A673 (cell line): ENCODE results near the gene ESR1.

Source experiments
- EZH2 ChIP-seq: fragments of 200-600 bp; sonication (generic); IDR thresholded peaks from 2 replicates; pipeline ENCODE4 v1.6.1; 2017; ENCODE audit warnings: borderline replicate concordance, low read depth, mild to moderate bottlenecking, mixed read lengths, antibody characterized with exemption, low read length; ENCODE audit not compliant: poor library complexity, severe bottlenecking
- TF ChIP-seq, protein P1 (sequence below): fragments of 300-800, 200-600 bp; sonication (generic); conservative IDR thresholded peaks from 2 replicates; pipeline ENCODE4 v1.5.1; 2017; ENCODE audit warnings: low read depth, mild to moderate bottlenecking, antibody characterized with exemption, low read length, moderate library complexity, mixed read lengths

DNA sequence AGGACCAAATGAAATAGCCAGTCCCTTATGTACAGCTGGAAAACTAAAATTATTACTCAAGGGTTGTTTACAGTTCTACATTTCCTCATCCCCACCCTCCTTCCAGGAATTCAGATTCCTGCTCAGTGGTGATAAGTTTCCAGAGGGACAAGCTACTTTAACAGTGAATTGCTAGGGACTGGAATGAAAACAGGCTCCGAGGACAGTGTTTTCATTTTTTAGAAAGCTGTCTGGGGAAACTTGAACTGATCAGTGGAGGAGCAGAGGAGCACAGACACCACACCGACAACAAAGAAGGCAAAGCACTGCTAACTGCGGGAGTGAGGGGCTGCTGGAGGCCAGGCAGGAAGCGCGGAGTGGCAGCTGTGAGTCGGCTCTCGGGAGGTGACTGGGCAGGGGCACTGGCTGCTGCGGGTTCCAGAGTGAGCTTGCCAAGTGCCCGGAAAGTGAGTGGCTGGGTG, 322.2 kb downstream of the ESR1 start:
- TF ChIP-seq, protein P1, sequence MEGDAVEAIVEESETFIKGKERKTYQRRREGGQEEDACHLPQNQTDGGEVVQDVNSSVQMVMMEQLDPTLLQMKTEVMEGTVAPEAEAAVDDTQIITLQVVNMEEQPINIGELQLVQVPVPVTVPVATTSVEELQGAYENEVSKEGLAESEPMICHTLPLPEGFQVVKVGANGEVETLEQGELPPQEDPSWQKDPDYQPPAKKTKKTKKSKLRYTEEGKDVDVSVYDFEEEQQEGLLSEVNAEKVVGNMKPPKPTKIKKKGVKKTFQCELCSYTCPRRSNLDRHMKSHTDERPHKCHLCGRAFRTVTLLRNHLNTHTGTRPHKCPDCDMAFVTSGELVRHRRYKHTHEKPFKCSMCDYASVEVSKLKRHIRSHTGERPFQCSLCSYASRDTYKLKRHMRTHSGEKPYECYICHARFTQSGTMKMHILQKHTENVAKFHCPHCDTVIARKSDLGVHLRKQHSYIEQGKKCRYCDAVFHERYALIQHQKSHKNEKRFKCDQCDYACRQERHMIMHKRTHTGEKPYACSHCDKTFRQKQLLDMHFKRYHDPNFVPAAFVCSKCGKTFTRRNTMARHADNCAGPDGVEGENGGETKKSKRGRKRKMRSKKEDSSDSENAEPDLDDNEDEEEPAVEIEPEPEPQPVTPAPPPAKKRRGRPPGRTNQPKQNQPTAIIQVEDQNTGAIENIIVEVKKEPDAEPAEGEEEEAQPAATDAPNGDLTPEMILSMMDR: no peak
- TF ChIP-seq EZH2: no peak
